ENCODE measurements around the gene HTR3E.

DNA sequence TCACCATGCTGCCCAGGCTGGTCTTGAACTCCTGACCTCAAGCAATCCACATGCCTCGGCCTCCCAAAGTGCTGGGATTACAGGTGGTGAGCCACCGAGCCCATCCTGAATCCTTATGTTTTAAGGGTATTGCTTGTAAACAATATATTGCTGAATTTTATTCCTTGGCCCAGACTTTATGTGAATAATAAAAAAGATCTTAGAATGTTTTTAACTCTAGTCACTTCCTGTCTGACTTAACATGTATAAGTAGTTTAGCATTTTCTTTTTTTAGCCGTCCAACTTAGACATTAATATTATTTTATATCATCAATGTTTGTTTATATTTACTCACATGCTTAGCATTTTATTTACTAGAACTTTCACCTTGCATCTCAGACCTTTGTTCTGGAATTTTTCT lies 29.1 kb downstream of the HTR3E start:
- TF ChIP-seq SUZ12 (IDR thresholded peaks at IDR 0.05; ENCODE audit: extremely low read depth, insufficient read depth, insufficient read length): no peak
- no peak for TF ChIP-seq ZNF274 (IDR thresholded peaks at IDR 0.05; ENCODE audit: low read depth, low read length)
- no peak for TF ChIP-seq YY1 (IDR thresholded peaks at IDR 0.05; ENCODE audit: insufficient read depth, insufficient read length)
